Astrocyte (in vitro differentiated cells and primary cell): Measurements from ENCODE around the gene SPHK1. TPM values are rescaled to one million over a fixed set of nuclear protein-coding genes. Genes with fewer than 3 reads are reported as not detected.

Experiments
- DNase-seq: peaks from one replicate; pipeline ENCODE4 v3.0.0-alpha.2; 2010; ENCODE audit warnings: low read depth
- FAIRE-seq: peaks from 2 replicates; lab custom pipeline; 2011; peaks lifted over from hg19 to GRCh38; lab: Jason Lieb, UNC
- H2AFZ ChIP-seq: 2 replicates; pipeline ENCODE4 v1.6.0; 2012; ENCODE audit warnings: low read depth, low read length, inconsistent platforms
- H3K27ac ChIP-seq: 2 replicates; pipeline ENCODE4 v1.5.1; 2011; ENCODE audit warnings: low read depth, low read length, inconsistent platforms
- H3K27me3 ChIP-seq: 2 replicates; pipeline ENCODE4 v1.6.0; 2011; ENCODE audit warnings: low read length, inconsistent platforms; ENCODE audit not compliant: insufficient read depth
- H3K36me3 ChIP-seq: 2 replicates; pipeline ENCODE4 v1.5.1; 2011; ENCODE audit warnings: low read length, inconsistent platforms; ENCODE audit not compliant: insufficient read depth
- H3K4me1 ChIP-seq: 2 replicates; pipeline ENCODE4 v1.5.1; 2011; ENCODE audit warnings: low read length, inconsistent platforms; ENCODE audit not compliant: insufficient read depth
- H3K4me2 ChIP-seq: 2 replicates; pipeline ENCODE4 v1.6.0; 2012; ENCODE audit warnings: low read length, inconsistent platforms
- H3K4me3 ChIP-seq: 2 replicates; pipeline ENCODE4 v1.5.1; 2011; ENCODE audit warnings: low read depth, mild to moderate bottlenecking, low read length, inconsistent platforms; ENCODE audit not compliant: insufficient read depth
- H3K79me2 ChIP-seq: 2 replicates; pipeline ENCODE4 v1.6.0; 2012; ENCODE audit warnings: mild to moderate bottlenecking, low read length, inconsistent platforms; ENCODE audit not compliant: insufficient read depth
- H3K9ac ChIP-seq: 2 replicates; pipeline ENCODE4 v1.6.0; 2012; ENCODE audit warnings: mild to moderate bottlenecking, low read length, inconsistent platforms
- H3K9me3 ChIP-seq: 2 replicates; pipeline ENCODE4 v1.5.1; 2012; ENCODE audit warnings: low read depth, mild to moderate bottlenecking, low read length, inconsistent platforms; ENCODE audit not compliant: insufficient read depth
- H4K20me1 ChIP-seq: 2 replicates; pipeline ENCODE4 v1.6.0; 2012; ENCODE audit warnings: low read length, inconsistent platforms; ENCODE audit not compliant: insufficient read depth
- H3K27ac Mint-ChIP-seq: one replicate; pipeline ENCODE4 v1.8.0; 2021; ENCODE audit warnings: mild to moderate bottlenecking, mixed read lengths; ENCODE audit not compliant: unreplicated experiment
- H3K27me3 Mint-ChIP-seq: one replicate; pipeline ENCODE4 v1.8.0; 2021; ENCODE audit warnings: low read depth, mixed read lengths; ENCODE audit not compliant: unreplicated experiment
- H3K36me3 Mint-ChIP-seq: one replicate; pipeline ENCODE4 v1.8.0; 2021; ENCODE audit warnings: low read depth, mixed read lengths; ENCODE audit not compliant: unreplicated experiment
- H3K4me1 Mint-ChIP-seq: one replicate; pipeline ENCODE4 v1.8.0; 2021; ENCODE audit warnings: low read depth, mixed read lengths; ENCODE audit not compliant: unreplicated experiment
- H3K4me3 Mint-ChIP-seq: one replicate; pipeline ENCODE4 v1.8.0; 2021; ENCODE audit warnings: mild to moderate bottlenecking, moderate library complexity, mixed read lengths; ENCODE audit not compliant: unreplicated experiment
- H3K9me3 Mint-ChIP-seq: one replicate; pipeline ENCODE4 v1.8.0; 2021; ENCODE audit warnings: mild to moderate bottlenecking, mixed read lengths; ENCODE audit not compliant: unreplicated experiment
- CTCF ChIP-seq: IDR thresholded peaks from 2 replicates; pipeline ENCODE4 v1.5.1; 2011; ENCODE audit warnings: low read depth, mild to moderate bottlenecking, inconsistent platforms, low read length, moderate library complexity; ENCODE audit not compliant: insufficient read depth
- EZH2 ChIP-seq: IDR thresholded peaks from 2 replicates; pipeline ENCODE4 v1.6.1; 2012; ENCODE audit warnings: mild to moderate bottlenecking, low read length, inconsistent platforms; ENCODE audit not compliant: insufficient read depth
- total RNA-seq: library from RNA; stranded (reverse); gene quantifications from 2 replicates; pipeline ENCODE4 v1.2.1, GENCODE V29; 2021

Gene SPHK1
- total RNA-seq, 1 donor from 2014 or later: 34.8 TPM

DNA sequence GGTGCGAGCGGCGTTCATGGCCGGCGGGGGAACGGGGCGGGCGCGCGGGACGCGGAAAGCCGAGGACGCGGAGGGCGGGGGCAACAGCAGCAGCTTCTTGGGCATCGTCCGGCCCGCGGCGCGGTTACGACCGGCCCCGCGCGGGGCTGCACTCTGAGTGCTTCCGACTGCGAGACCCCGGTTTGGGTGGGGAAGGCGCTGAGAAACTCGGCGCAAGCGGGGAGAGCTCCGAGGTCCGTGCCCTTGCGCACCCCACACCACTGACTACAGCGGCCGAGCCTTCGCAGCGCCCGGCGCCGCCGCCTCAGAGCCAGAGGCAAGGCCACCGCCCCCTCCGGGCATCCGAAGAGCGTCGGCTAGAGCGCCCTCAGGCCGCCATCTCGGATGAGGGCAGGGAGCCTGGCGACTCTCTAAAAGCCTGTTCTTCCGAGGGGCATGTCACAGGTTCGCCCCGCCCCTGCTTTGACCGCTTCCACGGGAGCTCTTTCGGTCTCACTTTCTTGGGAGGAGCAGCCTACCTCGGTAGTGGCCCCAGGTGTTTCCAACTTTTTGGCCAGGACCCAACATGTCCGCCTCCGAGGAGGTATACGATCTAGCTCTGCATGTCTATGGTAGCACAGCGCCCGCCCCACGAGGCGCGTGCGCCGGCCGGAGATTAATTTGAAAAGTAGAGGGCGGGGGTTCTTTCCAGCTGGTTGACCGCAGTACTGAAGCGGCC is 30.7 kb upstream of the SPHK1 start, which contains the start of gene PRPSAP1:
Gene PRPSAP1, minus strand, starts transcription at position 318 of the 718 bp plus-strand sequence. Its CDS starts 213 bp downstream, at position 105.
- Histone ChIP-seq H3K4me3 (peak within 1 kb of the TSS; percentile 65), H3K27ac (peak within 1 kb of the TSS; percentile 95)

DNA sequence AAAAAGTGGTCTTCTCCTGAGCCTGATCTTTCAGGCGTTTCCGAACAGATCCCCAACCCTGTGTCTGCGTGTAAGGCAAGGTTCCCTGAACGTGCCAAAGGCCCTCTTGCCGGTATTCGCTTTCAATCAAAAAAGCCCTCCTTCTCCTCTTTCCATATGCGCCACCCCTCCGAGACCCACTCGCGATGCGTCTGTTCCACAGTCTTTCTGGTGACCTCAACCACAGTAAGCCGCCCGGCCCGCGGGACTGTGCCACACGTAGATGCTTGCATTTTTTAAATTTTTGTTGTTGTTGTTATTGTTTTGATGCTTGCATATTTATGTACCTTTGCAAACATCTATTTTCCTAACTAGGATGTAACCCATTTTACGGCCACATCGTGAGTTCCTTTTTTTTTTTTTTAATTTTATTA is 30.1 kb upstream of the SPHK1 start:
- Histone ChIP-seq H3K9me3 (no peaks in the 10 kb centered on the region), H3K79me2 (peaks cover 34% of the 10 kb centered on the region), H4K20me1 (peaks cover 11% of the 10 kb centered on the region), H3K4me3 (peak overlapping the region; percentile 65), H2AFZ (peak overlapping the region; percentile 90), H3K27ac (peak overlapping the region; percentile 95), H3K36me3 (no peaks in the 10 kb centered on the region), H3K9ac (peak overlapping the region; percentile 85), H3K4me1 (peaks cover 15% of the 10 kb centered on the region), H3K4me2 (peak overlapping the region; percentile 92), H3K27me3 (no peaks in the 10 kb centered on the region)
- no peaks in the 10 kb centered on the region for H3K27me3 Mint-ChIP-seq
- peak overlapping the region; percentile 93 for H3K4me3 Mint-ChIP-seq
- peak overlapping the region; percentile 100 for H3K27ac Mint-ChIP-seq
- FAIRE-seq: no peak
- H3K4me1 Mint-ChIP-seq: peaks cover 4% of the 10 kb centered on the region
- no peaks in the 10 kb centered on the region for H3K9me3 Mint-ChIP-seq
- TF ChIP-seq EZH2: no peak
- no peak for TF ChIP-seq CTCF
- peaks cover 1% of the 10 kb centered on the region for H3K36me3 Mint-ChIP-seq
- DNase-seq: no peak

More for the DNA sequence above, 30.7 kb upstream of the SPHK1 start, which contains the start of gene PRPSAP1:
- Histone ChIP-seq H3K9me3 (no peaks in the 10 kb centered on the region), H3K4me2 (peak within 1 kb of the TSS; percentile 92), H3K79me2 (peaks cover 38% of the 10 kb centered on the region), H2AFZ (peak within 1 kb of the TSS; percentile 90), H3K27me3 (no peaks in the 10 kb centered on the region), H3K36me3 (no peaks in the 10 kb centered on the region), H3K4me1 (peaks cover 15% of the 10 kb centered on the region), H3K9ac (peak within 1 kb of the TSS; percentile 85), H4K20me1 (peaks cover 11% of the 10 kb centered on the region)
- DNase-seq: peak; percentile 83
- no peak for FAIRE-seq
- no peak for TF ChIP-seq EZH2
- no peak for TF ChIP-seq CTCF
- H3K4me1 Mint-ChIP-seq: peaks cover 4% of the 10 kb centered on the region
- peaks cover 1% of the 10 kb centered on the region for H3K36me3 Mint-ChIP-seq
- peak within 1 kb of the TSS; percentile 94 for H3K4me3 Mint-ChIP-seq
- peak within 1 kb of the TSS; percentile 100 for H3K27ac Mint-ChIP-seq
- H3K9me3 Mint-ChIP-seq: no peaks in the 10 kb centered on the region
- H3K27me3 Mint-ChIP-seq: no peaks in the 10 kb centered on the region
